Airway epithelial cell (primary cell): ENCODE results near the gene ZDHHC16. TPM values are rescaled to one million over a fixed set of nuclear protein-coding genes. Genes with fewer than 3 reads are reported as not detected.

Experiments used
- total RNA-seq: library from RNA; depleted of rRNA; stranded (reverse); fragments of >200 nt; gene quantifications from 2 replicates; pipeline ENCODE4 v1.2.3, GENCODE V29; 2015

ZDHHC16 gene
- 51.6 and 52.8 TPM in 2 replicates for total RNA-seq

GRCh38 chr10:97445722-97446639, at the start of gene ZDHHC16, which contains the start of gene EXOSC1:
ZDHHC16 (plus strand) TSS chr10:97446175; CDS start chr10:97451676, 5,501 bp downstream.
EXOSC1 (minus strand) TSS chr10:97446006; CDS start chr10:97445985, 21 bp downstream.

GRCh38 chr10:97400665-97401454, 45.1 kb upstream of the ZDHHC16 start, which contains the start of gene RRP12:
RRP12 (minus strand) TSS chr10:97401340; CDS start chr10:97401231, 109 bp downstream.

GRCh38 chr10:97425964-97426775, 19.8 kb upstream of the ZDHHC16 start, which contains the start of gene PGAM1:
PGAM1 (plus strand) TSS chr10:97426191; CDS start chr10:97426308, 117 bp downstream.

GRCh38 chr10:97498076-97498840, 52.3 kb downstream of the ZDHHC16 start, which contains the start of gene MMS19:
MMS19 (minus strand) TSS chr10:97498422; CDS start chr10:97498384, 38 bp downstream.

GRCh38 chr10:97498841-97499560, 53.0 kb downstream of the ZDHHC16 start, which contains the start of gene UBTD1:
UBTD1 (plus strand) TSS chr10:97498924; CDS start chr10:97499204, 280 bp downstream.

Other genes starting within 250 kb of the ZDHHC16 start
- gene ARHGAP19, start 153.5 kb upstream of the ZDHHC16 start, total RNA-seq, result 7.3 and 9.2 TPM in 2 replicates
- 1.3 and 2.3 TPM in 2 replicates for gene FRAT1, start 126.9 kb upstream of the ZDHHC16 start, total RNA-seq
- 12.8 and 13.0 TPM in 2 replicates for gene FRAT2, start 111.4 kb upstream of the ZDHHC16 start, total RNA-seq
- 30.5 and 32.5 TPM in 2 replicates for gene RRP12, start 44.8 kb upstream of the ZDHHC16 start, total RNA-seq
- 946 and 1,057 TPM in 2 replicates for gene PGAM1, start 20.0 kb upstream of the ZDHHC16 start, total RNA-seq
- gene EXOSC1, start 169 bp upstream of the ZDHHC16 start, total RNA-seq, result 36.1 and 45.8 TPM in 2 replicates
- 99.9 and 126 TPM in 2 replicates for gene MMS19, start 52.2 kb downstream of the ZDHHC16 start, total RNA-seq
- 32.2 and 34.4 TPM in 2 replicates for gene UBTD1, start 52.7 kb downstream of the ZDHHC16 start, total RNA-seq
- 0.63 and 1.4 TPM in 2 replicates for gene ANKRD2, start 126.6 kb downstream of the ZDHHC16 start, total RNA-seq
- 0.49 TPM in 1 of 2 replicates, not detected in the other for gene HOGA1, start 138.2 kb downstream of the ZDHHC16 start, total RNA-seq
- gene C10orf62, start 143.5 kb downstream of the ZDHHC16 start, total RNA-seq, result not detected in 2 replicates
- 3.4 and 6.6 TPM in 2 replicates for gene MORN4, start 187.3 kb downstream of the ZDHHC16 start, total RNA-seq
- 38.0 and 44.8 TPM in 2 replicates for gene PI4K2A, start 194.5 kb downstream of the ZDHHC16 start, total RNA-seq
- 65.2 and 75.0 TPM in 2 replicates for gene AVPI1, start 241.1 kb downstream of the ZDHHC16 start, total RNA-seq